IPS DF 4.7 (cell line): ENCODE results near the gene MGAT5B.

ENCODE experiments used
- DNase-seq: peaks from one replicate; pipeline ENCODE4 v3.0.0-alpha.2; 2013; ENCODE audit warnings: low spot score; ENCODE audit errors: extremely low read depth

Gene MGAT5B

GRCh38 chr17:76903631-76904030 is 35.4 kb downstream of the MGAT5B start:
- DNase-seq = no peak

DNA sequence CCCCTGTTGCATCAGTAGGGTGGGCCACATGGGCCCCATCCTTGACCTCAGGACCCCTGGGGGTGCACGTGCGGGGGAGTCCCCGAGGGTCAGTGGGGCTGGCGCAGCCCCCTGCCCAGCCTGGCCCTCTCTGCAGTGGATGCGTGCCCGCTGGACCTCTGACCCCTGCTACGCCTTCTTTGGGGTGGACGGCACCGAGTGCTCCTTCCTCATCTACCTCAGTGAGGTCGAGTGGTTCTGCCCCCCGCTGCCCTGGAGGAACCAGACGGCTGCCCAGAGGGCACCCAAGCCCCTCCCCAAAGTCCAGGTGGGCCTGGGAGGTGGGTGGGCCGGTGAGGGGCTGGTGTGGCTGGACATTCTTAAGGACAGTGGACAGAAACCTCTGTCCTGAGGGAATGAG is 35.9 kb downstream of the MGAT5B start:
- DNase-seq = no peak

- DNase-seq = no peak
Observed at GRCh38 chr17:76905036-76905435, 36.8 kb downstream of the MGAT5B start.

GRCh38 chr17:76905836-76906235 is 37.6 kb downstream of the MGAT5B start:
- no peak for DNase-seq

- no peak for DNase-seq
Observed at GRCh38 chr17:76906463-76906862, 38.3 kb downstream of the MGAT5B start.

DNA sequence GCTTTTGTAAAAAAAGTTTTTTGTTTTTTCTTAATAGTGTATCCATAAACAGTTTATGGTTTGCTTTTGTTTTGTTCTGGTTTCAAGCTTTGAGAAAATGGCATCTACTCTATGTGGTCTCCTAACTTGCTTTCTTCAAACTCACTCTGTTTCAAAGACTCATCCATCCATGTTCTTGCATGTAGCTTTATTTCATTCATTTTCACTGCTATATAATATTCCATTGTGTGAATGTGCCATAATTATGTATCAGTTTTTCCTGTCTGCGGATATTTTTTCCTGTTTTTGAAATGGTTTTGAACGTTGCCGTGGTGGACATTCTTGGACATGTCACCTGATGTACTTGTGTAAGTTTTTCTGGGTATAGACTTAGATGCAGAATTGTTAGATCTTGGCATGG is 39.1 kb downstream of the MGAT5B start:
- no peak for DNase-seq

DNA sequence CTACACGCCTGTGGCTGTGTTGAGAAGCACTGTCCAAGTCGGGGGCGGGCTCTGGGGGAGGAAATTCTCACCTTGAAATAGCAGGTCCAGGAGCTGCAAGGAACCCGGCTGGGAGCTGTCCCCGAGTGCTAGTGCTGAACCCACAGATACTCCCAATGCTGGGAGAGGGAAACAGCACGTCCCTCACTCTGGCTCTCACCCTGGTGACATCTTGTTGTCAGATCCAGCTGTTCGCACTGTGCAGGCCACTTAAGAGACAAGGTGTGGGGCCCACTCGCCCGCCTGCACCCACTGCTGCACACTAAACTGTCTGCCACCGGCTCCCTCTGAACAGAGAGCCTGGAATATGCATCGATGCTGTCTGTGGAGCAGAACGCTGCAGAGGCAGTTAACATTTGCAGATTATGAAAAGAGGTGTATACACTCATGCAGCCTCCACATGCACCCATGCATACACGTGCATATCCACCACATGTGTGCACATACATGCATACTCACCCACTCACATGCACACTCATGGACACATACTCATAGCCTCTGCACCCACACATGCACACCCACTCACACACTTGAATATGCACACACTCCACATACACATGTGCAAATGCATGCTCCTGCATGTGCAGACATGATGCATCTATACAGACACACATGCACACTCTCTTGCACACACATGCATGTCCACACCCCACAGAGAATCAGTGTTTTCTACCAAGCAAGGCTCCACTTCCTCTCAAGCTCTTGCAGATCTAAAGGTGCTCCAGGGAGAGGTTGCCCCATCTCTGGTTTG is 42.0 kb downstream of the MGAT5B start:
- peak; percentile 22 for DNase-seq

DNA sequence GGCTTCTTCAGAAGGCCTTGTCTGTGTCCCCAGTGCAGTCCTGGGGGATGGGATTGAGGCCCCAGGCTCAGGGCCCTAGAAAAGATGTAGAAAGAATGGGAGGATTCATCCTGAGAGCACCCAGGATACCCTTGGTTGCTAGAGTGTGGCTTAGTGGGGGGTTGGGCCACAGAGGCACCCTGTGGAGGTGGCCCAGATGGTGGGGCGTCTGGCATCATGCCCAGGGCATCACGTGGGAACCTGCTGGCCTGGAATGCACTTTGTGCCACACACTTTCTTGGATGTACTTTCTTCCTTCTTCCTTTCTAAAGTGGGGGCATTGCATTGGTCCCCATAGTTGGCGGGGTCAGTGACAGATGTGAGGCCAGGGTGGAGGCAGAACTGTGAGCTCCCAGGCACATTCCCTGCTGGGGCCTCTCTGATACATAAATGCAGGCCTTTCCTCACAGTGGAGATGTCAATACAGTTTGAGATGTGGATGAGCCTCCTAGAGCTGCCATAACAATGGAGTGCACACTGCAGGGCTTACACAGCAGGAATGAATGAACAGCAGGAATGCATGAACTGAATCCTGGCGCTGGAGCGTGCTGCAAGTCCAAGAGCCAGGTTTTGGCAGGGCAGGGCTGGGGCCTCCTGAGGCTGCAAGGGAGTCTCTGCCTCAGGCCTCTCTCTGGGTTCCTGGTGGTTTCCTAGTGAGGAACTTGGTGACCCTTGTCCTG is 43.3 kb downstream of the MGAT5B start:
- no peak for DNase-seq

- no peak for DNase-seq
Observed at GRCh38 chr17:76912421-76913164, 44.4 kb downstream of the MGAT5B start.

DNA sequence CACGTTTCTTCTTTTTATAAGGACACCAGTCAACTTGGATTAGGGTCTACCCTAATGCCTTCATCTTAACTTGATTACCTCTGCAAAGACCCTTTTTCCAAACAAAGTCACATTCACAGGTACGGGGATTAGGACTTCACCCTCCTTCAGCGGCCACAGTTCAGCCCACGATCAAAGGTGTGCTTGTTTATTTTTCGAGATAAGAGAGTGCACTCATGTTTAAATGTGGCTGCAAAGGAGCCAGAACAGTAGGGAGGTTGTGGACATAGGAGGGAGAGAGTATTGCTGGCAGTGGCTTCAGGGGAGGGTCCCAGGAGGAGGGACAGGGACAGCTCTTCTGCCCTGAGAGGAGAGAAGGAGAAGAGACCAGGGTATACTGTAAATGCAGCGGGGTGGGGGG is 46.7 kb downstream of the MGAT5B start:
- no peak for DNase-seq

GRCh38 chr17:76915840-76916510 is 47.8 kb downstream of the MGAT5B start:
- DNase-seq = no peak

DNA sequence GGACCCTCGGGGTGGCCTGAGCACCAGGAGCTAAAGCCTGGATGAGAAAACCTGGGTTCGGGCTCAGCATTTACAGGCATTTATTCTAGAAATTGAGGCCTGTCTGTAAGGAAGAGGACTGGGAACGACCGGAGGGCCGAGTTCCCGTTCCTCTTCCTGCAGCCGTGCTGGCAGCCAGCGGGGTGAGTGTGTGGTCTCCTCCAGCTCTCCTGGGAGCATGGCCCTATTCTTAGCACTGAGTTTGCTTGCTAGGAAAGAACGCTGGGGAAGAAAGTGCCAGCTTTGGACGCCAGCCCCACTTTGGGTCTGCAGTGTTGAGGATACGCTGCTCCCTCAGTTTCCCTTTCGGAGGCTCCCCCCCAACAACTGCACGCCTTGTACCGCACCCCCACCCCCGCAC is 49.6 kb downstream of the MGAT5B start:
- no peak for DNase-seq

- DNase-seq = no peak
Observed at GRCh38 chr17:76918811-76919210, 50.6 kb downstream of the MGAT5B start.

DNA sequence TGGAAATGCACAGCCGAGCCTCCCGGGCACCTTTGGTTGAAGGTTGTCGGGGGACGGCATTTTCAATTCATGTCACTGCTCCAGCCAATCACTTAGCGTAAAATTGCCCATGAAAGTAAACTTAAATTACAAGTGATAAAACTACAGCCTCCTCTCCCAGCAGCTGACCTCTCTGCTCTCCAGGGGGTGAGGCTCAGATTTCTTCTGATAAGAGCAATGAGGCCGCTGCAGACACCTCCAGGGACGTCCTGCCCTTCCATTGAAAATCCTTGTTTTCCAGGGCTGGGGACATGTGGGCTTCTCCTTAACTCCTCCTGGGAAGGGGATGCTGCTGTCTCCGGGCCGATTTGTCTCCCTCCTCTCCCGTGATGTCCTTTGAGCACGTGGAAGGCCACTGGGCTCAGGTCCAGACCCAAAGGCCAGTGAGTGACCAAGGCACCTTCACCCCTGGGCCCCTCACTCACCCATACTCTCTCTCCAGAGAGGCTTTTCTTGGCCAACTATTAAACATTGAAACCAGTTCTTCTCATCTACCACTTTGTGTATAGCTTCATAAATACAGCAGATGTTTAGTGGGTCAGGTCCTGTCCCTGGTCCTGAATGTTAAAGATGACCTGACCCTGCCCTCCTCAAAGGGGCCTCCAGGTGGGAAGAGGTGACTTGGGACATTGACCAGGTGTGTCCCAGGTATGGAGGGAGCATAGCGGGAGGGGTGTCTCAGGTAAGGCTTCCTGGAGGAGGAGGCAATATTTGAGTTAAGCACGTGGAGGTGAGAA is 52.3 kb downstream of the MGAT5B start:
- DNase-seq = no peak

GRCh38 chr17:76921340-76922036 is 53.3 kb downstream of the MGAT5B start:
- no peak for DNase-seq

GRCh38 chr17:76922084-76922483 is 53.9 kb downstream of the MGAT5B start:
- no peak for DNase-seq

- no peak for DNase-seq
Observed at GRCh38 chr17:76922967-76923366, 54.8 kb downstream of the MGAT5B start.

- no peak for DNase-seq
Observed at GRCh38 chr17:76923491-76923890, 55.3 kb downstream of the MGAT5B start.

GRCh38 chr17:76924345-76925342 is 56.4 kb downstream of the MGAT5B start:
- no peak for DNase-seq
